ENCODE results near the gene OTOS. TPM values are rescaled to one million over a fixed set of nuclear protein-coding genes. Genes with fewer than 3 reads are reported as not detected.
A peak's percentile ranks its signal among the peaks of the same experiment; 100 is the strongest.

OTOS gene
- total RNA-seq, 1 donor from 2014 or later: not detected

- intact Hi-C loops (cut with DNase I): loop anchor here (5.0 kb wide), 1 partner anchor 91 kb away; no protein-coding TSS in a partner anchor
- no peak overlapping the region for H3K4me3 ChIP-seq
- H3K9me3 ChIP-seq: no peaks in the 10 kb centered on the region
- ATAC-seq (no peak), DNase-seq (no peak)
- no peaks in the 10 kb centered on the region for H3K4me1 ChIP-seq
- H3K36me3 ChIP-seq: no peaks in the 10 kb centered on the region
- peaks cover 16% of the 10 kb centered on the region for H3K27me3 ChIP-seq
- no peak for TF ChIP-seq CTCF (IDR thresholded peaks at IDR 0.05)
- H3K27ac ChIP-seq: no peak overlapping the region
These were observed 7.6 kb upstream of the OTOS start for GRCh38 chr2:240147911-240148587.

GRCh38 chr2:240147382-240147781, 6.9 kb upstream of the OTOS start:
- H3K4me3 ChIP-seq: no peak overlapping the region
- no peak for TF ChIP-seq CTCF (IDR thresholded peaks at IDR 0.05)
- intact Hi-C loops (cut with DNase I): loop anchor here (5.0 kb wide), 1 partner anchor 90 kb away; no protein-coding TSS in a partner anchor

GRCh38 chr2:240146627-240147278, 6.3 kb upstream of the OTOS start:
- intact Hi-C loops (cut with DNase I): loop anchor here (5.0 kb wide), 1 partner anchor 89 kb away; no protein-coding TSS in a partner anchor
- no peak for DNase-seq
- Histone ChIP-seq H3K4me3 (no peak overlapping the region), H3K9me3 (no peaks in the 10 kb centered on the region), H3K4me1 (no peaks in the 10 kb centered on the region), H3K27ac (no peak overlapping the region), H3K27me3 (peaks cover 16% of the 10 kb centered on the region), H3K36me3 (no peaks in the 10 kb centered on the region)
- no peak for TF ChIP-seq CTCF (IDR thresholded peaks at IDR 0.05)
- peak; percentile 21 for ATAC-seq

More at GRCh38 chr2:240147382-240147781, 6.9 kb upstream of the OTOS start:
- Histone ChIP-seq H3K4me1 (no peaks in the 10 kb centered on the region), H3K36me3 (no peaks in the 10 kb centered on the region), H3K9me3 (no peaks in the 10 kb centered on the region), H3K27me3 (peaks cover 16% of the 10 kb centered on the region), H3K27ac (no peak overlapping the region)
- ATAC-seq (no peak), DNase-seq (no peak)

GRCh38 chr2:240146141-240146561, 5.7 kb upstream of the OTOS start:
- no peak for DNase-seq
- H3K27me3 ChIP-seq: peaks cover 16% of the 10 kb centered on the region

GRCh38 chr2:240145461-240145860, 5.0 kb upstream of the OTOS start:
- Histone ChIP-seq H3K27ac (no peak overlapping the region), H3K9me3 (no peaks in the 10 kb centered on the region), H3K4me1 (no peaks in the 10 kb centered on the region), H3K36me3 (no peaks in the 10 kb centered on the region), H3K4me3 (no peak overlapping the region), H3K27me3 (peaks cover 15% of the 10 kb centered on the region)
- intact Hi-C loops (cut with DNase I): loop anchor here (5.0 kb wide), 1 partner anchor 88 kb away; no protein-coding TSS in a partner anchor
- TF ChIP-seq CTCF (IDR thresholded peaks at IDR 0.05): no peak
- no peak for ATAC-seq
- DNase-seq: no peak

More at GRCh38 chr2:240146141-240146561, 5.7 kb upstream of the OTOS start:
- no peaks in the 10 kb centered on the region for H3K36me3 ChIP-seq
- intact Hi-C loops (cut with DNase I): loop anchor here (5.0 kb wide), 1 partner anchor 89 kb away; no protein-coding TSS in a partner anchor
- no peak overlapping the region for H3K27ac ChIP-seq
- H3K9me3 ChIP-seq: no peaks in the 10 kb centered on the region
- no peak for ATAC-seq
- no peaks in the 10 kb centered on the region for H3K4me1 ChIP-seq
- no peak for TF ChIP-seq CTCF (IDR thresholded peaks at IDR 0.05)
- H3K4me3 ChIP-seq: no peak overlapping the region
